GM19239 (cell line): ENCODE data around the gene HAUS5.
"Not testable (repeated sequence)": the region's sequence is repeated elsewhere in the genome, so short reads cannot be mapped to it uniquely, and the experiment has no call there.

Experiments
- DNase-seq: peaks from one replicate; pipeline ENCODE4 v3.0.0; 2011; ENCODE audit warnings: low spot score; ENCODE audit not compliant: insufficient read length
- FAIRE-seq: peaks from 2 replicates; lab custom pipeline; 2011; peaks lifted over from hg19 to GRCh38; lab: Jason Lieb, UNC

The HAUS5 gene

DNA sequence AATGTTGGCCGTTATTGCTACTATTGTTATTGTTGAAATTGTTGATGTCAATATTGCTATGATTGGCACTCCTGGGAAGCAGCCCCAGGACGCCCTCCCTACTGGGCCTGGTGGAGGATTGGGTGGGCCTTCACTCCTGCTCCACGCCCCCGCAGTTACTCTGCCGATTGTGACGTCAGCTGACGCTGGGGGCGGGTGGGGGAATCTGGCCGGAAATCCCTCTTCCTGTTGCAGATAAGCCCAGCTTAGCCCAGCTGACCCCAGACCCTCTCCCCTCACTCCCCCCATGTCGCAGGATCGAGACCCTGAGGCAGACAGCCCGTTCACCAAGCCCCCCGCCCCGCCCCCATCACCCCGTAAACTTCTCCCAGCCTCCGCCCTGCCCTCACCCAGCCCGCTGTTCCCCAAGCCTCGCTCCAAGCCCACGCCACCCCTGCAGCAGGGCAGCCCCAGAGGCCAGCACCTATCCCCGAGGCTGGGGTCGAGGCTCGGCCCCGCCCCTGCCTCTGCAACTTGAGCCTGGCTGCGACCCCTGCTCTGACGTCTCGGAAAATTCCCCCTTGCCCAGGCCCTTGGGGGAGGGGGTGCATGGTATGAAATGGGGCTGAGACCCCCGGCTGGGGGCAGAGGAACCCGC, 29.1 kb downstream of the HAUS5 start, which contains the start of gene ETV2:
TSS of gene ETV2 (plus strand) at position 231 of the 637 bp plus-strand sequence. CDS start 716 bp downstream, outside the sequence.
- FAIRE-seq, result no peak
- DNase-seq, result no peak

- no peak for FAIRE-seq
These were observed 29.8 kb downstream of the HAUS5 start for GRCh38 chr19:35642312-35642711.

GRCh38 chr19:35642798-35643254, 30.3 kb downstream of the HAUS5 start:
- FAIRE-seq (no peak), DNase-seq (no peak)

More at GRCh38 chr19:35642312-35642711, 29.8 kb downstream of the HAUS5 start:
- DNase-seq, result no peak

DNA sequence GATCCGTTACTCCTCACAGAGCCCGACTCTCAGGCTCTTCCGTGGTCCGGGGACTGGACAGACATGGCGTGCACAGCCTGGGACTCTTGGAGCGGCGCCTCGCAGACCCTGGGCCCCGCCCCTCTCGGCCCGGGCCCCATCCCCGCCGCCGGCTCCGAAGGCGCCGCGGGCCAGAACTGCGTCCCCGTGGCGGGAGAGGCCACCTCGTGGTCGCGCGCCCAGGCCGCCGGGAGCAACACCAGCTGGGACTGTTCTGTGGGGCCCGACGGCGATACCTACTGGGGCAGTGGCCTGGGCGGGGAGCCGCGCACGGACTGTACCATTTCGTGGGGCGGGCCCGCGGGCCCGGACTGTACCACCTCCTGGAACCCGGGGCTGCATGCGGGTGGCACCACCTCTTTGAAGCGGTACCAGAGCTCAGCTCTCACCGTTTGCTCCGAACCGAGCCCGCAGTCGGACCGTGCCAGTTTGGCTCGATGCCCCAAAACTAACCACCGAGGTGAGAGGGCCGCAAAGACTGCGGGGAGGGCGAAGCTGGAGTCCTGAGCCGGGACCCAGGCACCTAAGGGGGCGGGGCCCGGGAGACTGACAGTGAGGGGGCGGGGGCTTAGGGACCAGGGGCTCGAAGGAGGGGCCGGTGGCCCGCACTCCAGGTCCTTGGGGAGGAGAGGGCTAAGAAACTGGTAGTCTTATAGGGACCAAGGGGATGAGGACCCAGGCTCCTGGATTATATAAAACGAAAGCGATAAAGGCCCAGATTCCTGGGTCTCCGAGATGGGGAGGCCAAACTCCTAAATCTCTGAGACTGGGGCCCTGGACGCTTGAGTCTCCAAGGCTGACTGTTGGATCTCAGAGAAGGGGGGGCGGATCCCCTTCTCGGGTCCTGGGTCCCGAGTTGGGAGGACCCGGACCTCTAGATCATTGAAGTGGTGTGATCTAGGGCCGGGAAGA, 31.0 kb downstream of the HAUS5 start:
- FAIRE-seq (peak; percentile 87), DNase-seq (peak; percentile 86)

GRCh38 chr19:35644206-35644986, 31.9 kb downstream of the HAUS5 start:
- FAIRE-seq (peak; percentile 91), DNase-seq (peak; percentile 86)

GRCh38 chr19:35644987-35645679, 32.6 kb downstream of the HAUS5 start:
- peak; percentile 83 for FAIRE-seq
- DNase-seq, result no peak

DNA sequence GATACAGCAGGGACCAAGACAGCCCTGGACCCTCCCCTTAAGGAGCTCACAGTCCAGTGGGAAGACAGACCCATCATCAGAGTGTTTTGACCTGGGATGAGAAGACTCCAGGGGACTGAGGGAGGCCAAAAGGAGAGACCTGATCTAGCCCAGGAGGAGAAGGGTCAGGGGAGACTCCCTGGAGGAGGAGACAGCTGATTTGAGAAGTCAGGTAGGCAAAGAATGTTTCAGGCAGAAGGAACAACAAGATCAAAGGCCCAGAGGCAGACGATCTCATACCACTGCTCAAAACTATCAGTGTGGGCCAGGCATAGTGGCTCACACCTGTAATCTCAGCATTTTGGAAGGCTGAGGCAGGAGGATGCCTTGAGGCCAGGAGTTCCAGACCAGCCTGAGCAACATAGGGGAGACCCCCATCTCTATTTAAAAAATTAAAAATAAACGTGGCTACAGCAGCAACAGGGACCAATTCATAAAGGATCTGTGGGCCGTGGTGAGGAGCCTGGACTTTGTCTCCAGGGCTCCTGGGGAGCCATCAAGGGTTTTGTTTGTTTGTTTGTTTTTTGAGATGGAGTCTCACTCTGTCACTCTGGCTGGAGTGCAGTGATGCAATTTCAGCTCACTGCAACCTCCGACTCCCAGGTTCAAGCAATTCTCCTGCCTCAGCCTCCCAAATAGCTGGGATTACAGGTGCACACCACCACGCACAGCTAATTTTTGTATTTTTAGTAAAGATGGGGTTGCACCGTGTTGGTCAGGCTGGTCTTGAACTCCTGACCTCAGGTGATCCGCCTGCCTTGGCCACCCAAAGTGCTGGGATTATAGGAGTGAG, 33.4 kb downstream of the HAUS5 start:
- DNase-seq (no peak), FAIRE-seq (no peak)

DNA sequence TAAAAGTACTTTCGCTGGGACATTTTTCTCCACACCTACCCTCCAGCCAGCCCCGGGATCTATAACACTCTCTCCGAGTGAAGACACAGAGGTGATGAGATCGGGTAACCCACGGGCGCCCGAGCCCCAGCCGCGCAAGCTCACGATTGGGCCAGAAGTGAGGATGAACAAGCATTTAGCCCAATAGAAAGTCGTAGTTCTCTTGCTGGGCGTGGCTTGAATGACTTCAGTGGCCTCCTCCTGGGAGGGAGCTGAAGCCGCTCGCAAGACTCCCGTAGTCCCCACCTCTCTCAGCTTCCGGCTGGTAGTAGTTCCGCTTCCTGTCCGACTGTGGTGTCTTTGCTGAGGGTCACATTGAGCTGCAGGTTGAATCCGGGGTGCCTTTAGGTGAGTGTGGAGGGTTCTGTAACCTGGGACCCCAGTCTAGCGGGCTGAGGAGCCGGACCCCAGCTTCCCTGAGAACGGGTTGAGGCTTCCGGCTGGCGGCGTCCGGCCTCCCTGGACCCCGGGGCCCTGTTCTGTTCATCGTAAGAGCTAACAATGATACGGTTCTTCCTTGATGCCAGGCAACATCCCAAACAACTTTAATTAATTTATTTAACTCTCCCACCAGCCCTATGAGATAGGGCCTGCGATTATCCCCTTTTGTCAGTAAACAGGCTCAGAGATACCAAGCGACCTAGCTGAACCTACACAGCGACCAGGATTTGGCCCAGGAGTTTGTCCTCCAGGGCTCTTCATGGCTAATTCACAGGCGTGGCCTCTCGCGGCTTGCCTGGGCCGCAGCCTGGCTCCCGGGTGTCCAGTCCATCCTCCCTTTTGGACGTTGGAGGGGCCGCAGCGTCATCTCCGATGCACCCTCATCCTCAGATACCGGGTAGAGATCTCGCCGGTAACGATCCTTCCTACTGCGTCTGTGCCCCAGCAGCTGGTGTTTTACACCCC, 35.8 kb downstream of the HAUS5 start, which contains the start of gene COX6B1:
TSS of gene COX6B1 (plus strand) at position 307 of the 945 bp plus-strand sequence. CDS start 2,921 bp downstream, outside the sequence.
- DNase-seq, result peak; percentile 96
- peak; percentile 97 for FAIRE-seq

DNA sequence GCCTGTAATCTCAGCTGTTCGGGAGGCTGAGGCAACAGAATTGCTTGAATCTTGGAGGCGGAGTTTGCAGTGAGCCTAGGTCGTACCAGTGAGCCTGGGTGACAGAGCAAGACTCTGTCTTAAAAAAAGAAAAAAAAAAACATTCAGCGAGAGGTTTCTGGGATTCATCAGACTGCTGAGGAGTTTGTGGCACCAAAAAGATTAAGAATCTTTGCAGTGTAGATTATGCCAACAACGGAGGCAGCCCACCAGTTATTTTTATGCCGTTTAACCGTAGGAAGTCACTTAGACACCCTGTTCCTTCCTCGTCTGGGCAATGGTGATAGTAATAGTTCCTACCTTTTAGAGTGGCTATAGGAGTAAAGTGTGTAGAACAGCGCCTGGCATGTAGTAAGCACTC, 38.0 kb downstream of the HAUS5 start:
- FAIRE-seq (no peak), DNase-seq (no peak)

DNA sequence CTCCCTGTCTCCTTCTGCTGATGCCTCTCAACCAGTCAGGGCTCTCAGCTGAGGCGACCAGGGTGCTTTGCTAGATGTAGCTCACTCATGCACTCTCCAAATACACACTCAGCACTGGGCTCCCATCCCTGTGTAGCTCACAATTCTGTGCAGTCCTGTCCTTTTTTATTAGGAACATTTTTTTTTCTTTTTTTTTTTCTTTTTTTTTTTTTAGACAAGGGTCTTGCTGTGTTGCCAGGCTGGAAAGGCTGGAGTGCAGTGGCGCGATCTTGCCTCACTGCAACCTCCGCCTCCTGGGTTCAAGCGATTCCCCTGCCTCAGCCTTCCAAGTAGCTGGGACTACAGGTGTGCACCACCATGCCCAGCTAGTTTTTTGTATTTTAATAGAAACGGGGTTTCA, 42.3 kb downstream of the HAUS5 start:
- DNase-seq, FAIRE-seq: not testable (repeated sequence)

GRCh38 chr19:35655600-35655999, 43.1 kb downstream of the HAUS5 start:
- no peak for FAIRE-seq
- DNase-seq, result no peak

GRCh38 chr19:35656700-35657099, 44.2 kb downstream of the HAUS5 start:
- FAIRE-seq, result no peak
- DNase-seq, result no peak

GRCh38 chr19:35657904-35658700, 45.6 kb downstream of the HAUS5 start:
- DNase-seq (no peak), FAIRE-seq (no peak)

DNA sequence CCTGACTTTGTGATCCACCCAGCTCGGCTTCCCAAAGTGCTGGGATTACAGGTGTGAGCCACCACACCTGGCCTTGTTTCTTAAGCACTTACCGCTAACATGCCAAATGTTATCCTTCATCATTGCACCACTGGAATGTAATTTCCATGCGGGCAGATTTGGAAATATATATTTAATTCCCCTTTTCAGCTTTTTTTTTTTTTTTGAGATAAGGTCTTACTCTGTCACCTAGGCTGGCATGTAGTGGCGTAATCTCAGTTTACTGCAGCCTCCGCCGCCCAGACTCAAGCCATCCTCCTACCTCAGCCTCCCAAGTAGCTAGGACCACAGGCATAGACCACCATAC, 49.4 kb downstream of the HAUS5 start:
- no peak for DNase-seq
- FAIRE-seq, result no peak

- FAIRE-seq (no peak), DNase-seq (no peak)
These were observed 51.4 kb downstream of the HAUS5 start for GRCh38 chr19:35663981-35664380.

DNA sequence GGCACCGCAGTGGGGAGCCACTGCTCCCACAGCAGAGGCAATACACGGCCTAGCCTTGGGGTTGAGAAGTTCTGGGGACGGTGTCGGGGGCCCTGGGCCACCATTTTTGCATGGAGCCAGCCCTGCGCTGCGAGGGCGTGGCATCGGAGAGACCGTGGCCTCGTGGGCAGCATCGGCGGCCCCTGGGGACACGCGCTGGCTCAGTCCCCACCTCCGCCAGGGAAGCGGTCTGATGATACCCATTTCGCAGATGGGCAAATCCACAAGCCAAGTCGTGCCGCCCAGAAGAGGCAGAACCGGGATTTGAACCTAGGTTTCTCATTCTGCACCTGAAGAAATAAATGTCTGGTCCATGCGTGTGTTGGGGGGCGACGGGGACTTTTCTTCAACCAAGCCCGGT, 52.6 kb downstream of the HAUS5 start:
- FAIRE-seq (no peak), DNase-seq (no peak)

- FAIRE-seq (no peak), DNase-seq (no peak)
These were observed 53.1 kb downstream of the HAUS5 start for GRCh38 chr19:35665604-35666003.
